PC-9 (cell line): ENCODE measurements around the gene CAMKV. TPM values are rescaled to one million over a fixed set of nuclear protein-coding genes. Genes with fewer than 3 reads are reported as not detected.
A peak's percentile ranks its signal among the peaks of the same experiment; 100 is the strongest.

Experiments used
- BruUV-seq: library from RNA; stranded (reverse); fragments of 400-500 nt; replicated peaks from 2 replicates; lab custom pipeline; 2021; lab: Mats Ljungman, UMichigan
- CTCF ChIA-PET: fragments of 300-600 bp; sonication (Branson Sonifier 250); formaldehyde crosslinking; loops from one replicate; lab custom pipeline; 2022; ENCODE audit warnings: antibody characterized with exemption; lab: Charles Lee
- POLR2A ChIA-PET: fragments of 300-600 bp; sonication (Branson Sonifier 250); formaldehyde crosslinking; loops from one replicate; lab custom pipeline; 2022; ENCODE audit warnings: antibody characterized with exemption; ENCODE audit not compliant: unreplicated experiment; lab: Charles Lee
- DNase-seq, 2 experiments: peaks; one replicate each; pipeline versions ENCODE4 v3.0.0 to v3.0.0-alpha.2; 2015 to 2022; ENCODE audit warnings: mixed read lengths in 1 of 2
- H2AFZ ChIP-seq: fragments of 200-600 bp; sonication (generic); 2 replicates; pipeline ENCODE4 v1.8.1; 2017; ENCODE audit warnings: antibody characterized with exemption
- H3F3A ChIP-seq: fragments of 200-600 bp; sonication (generic); 2 replicates; pipeline ENCODE4 v1.8.1; 2017; ENCODE audit warnings: antibody characterized with exemption, mild to moderate bottlenecking, low read depth; ENCODE audit not compliant: insufficient read depth
- H3K27ac ChIP-seq: fragments of 200-600 bp; sonication (generic); 2 replicates; pipeline ENCODE4 v1.6.1; 2016; ENCODE audit warnings: mixed run types
- H3K27me3 ChIP-seq: fragments of 200-600 bp; sonication (generic); 2 replicates; pipeline ENCODE4 v1.6.1; 2016; ENCODE audit warnings: low read depth, mixed run types; ENCODE audit not compliant: insufficient read depth
- H3K36me3 ChIP-seq: fragments of 200-600 bp; sonication (generic); 2 replicates; pipeline ENCODE4 v1.6.1; 2016; ENCODE audit warnings: low read depth, mixed run types
- H3K4me1 ChIP-seq: fragments of 200-600 bp; sonication (generic); replicated peaks from 2 replicates; pipeline ENCODE4 v1.6.1; 2016; ENCODE audit warnings: mixed run types; ENCODE audit not compliant: insufficient read depth
- H3K4me2 ChIP-seq: fragments of 200-600 bp; sonication (generic); 2 replicates; pipeline ENCODE4 v1.6.1; 2017; ENCODE audit warnings: mixed run types
- H3K4me3 ChIP-seq: fragments of 200-600 bp; sonication (generic); 2 replicates; pipeline ENCODE4 v1.6.1; 2016; ENCODE audit warnings: mixed run types
- H3K79me2 ChIP-seq: fragments of 200-600 bp; sonication (generic); 2 replicates; pipeline ENCODE4 v1.6.1; 2017; ENCODE audit warnings: low read depth, mixed run types
- H3K9me2 ChIP-seq: fragments of 200-600 bp; sonication (generic); 2 replicates; pipeline ENCODE4 v1.8.1; 2017; ENCODE audit warnings: mild to moderate bottlenecking; ENCODE audit not compliant: insufficient read depth
- H3K9me3 ChIP-seq: fragments of 200-600 bp; sonication (generic); 2 replicates; pipeline ENCODE4 v1.8.1; 2016; ENCODE audit warnings: low read depth; ENCODE audit not compliant: insufficient read depth
- H4K20me1 ChIP-seq: fragments of 200-600 bp; sonication (generic); 2 replicates; pipeline ENCODE4 v1.8.1; 2017; ENCODE audit not compliant: insufficient read depth
- CTCF ChIP-seq: fragments of 200-600 bp; sonication (generic); conservative IDR thresholded peaks from 2 replicates; pipeline ENCODE4 v1.6.1; 2017; ENCODE audit warnings: mixed run types, antibody characterized with exemption, mild to moderate bottlenecking, moderate library complexity
- EZH2 ChIP-seq: fragments of 200-600 bp; sonication (generic); IDR thresholded peaks from 2 replicates; pipeline ENCODE4 v1.8.0; 2017; ENCODE audit warnings: antibody characterized with exemption, low read depth
- intact Hi-C: fragments of 100-400 bp; cut with micrococcal nuclease; formaldehyde crosslinking; loops from one replicate; pipeline ENCODE4 v1.10.0; 2022; ENCODE audit not compliant: unreplicated experiment
- total RNA-seq: library from RNA; stranded (reverse); gene quantifications from 2 replicates; pipeline ENCODE4 v1.2.3, GENCODE V29; 2021

The CAMKV gene
- total RNA-seq, 1 experiment from 2014 or later: not detected

GRCh38 chr3:49842843-49843517 lies 26.7 kb downstream of the CAMKV start:
- Histone ChIP-seq H3K4me2 (no peak overlapping the region), H3K27me3 (no peaks in the 10 kb centered on the region), H3K36me3 (0 out of 2 replicates have a peak, but pooled peaks cover 3% of the 10 kb centered on the region), H3K4me3 (no peak overlapping the region), H3K79me2 (no peaks in the 10 kb centered on the region), H3K9me3 (no peaks in the 10 kb centered on the region), H2AFZ (no peak overlapping the region), H3K4me1 (no peaks in the 10 kb centered on the region), H4K20me1 (no peaks in the 10 kb centered on the region), H3K27ac (no peak overlapping the region), H3K9me2 (no peaks in the 10 kb centered on the region), H3F3A (no peaks in the 10 kb centered on the region)
- ChIA-PET CTCF (no interaction called here), POLR2A (no interaction called here)
- intact Hi-C loops: no loop called here
- BruUV-seq: no TSS peak
- DNase-seq: no peak
- TF ChIP-seq CTCF (no peak), EZH2 (no peak)

- no peak for TF ChIP-seq CTCF
- no peak for TF ChIP-seq EZH2
- H4K20me1 ChIP-seq: no peaks in the 10 kb centered on the region
- DNase-seq: no peak
Measured at GRCh38 chr3:49841806-49842205, 27.9 kb downstream of the CAMKV start.

GRCh38 chr3:49841126-49841696 lies 28.5 kb downstream of the CAMKV start:
- no TSS peak for BruUV-seq
- Histone ChIP-seq H3K9me2 (no peaks in the 10 kb centered on the region), H3K27ac (no peak overlapping the region), H4K20me1 (no peaks in the 10 kb centered on the region), H3K4me2 (no peak overlapping the region), H3K36me3 (0 out of 2 replicates have a peak, but pooled peaks cover 3% of the 10 kb centered on the region), H3K4me3 (no peak overlapping the region), H3K27me3 (no peaks in the 10 kb centered on the region), H3K79me2 (no peaks in the 10 kb centered on the region), H2AFZ (no peak overlapping the region), H3K4me1 (no peaks in the 10 kb centered on the region), H3K9me3 (no peaks in the 10 kb centered on the region), H3F3A (no peaks in the 10 kb centered on the region)
- DNase-seq: peak in 1 of 2 experiments; percentile 21
- intact Hi-C loops: no loop called here
- TF ChIP-seq EZH2 (no peak), CTCF (0 out of 2 replicates have a peak, but pooled peaks have one; percentile 41)
- ChIA-PET CTCF (interaction anchor here (1.0 kb wide), 1 partner anchor 38 kb away, joined by 3 read pairs; no protein-coding TSS in a partner anchor), POLR2A (interaction anchor here (0.5 kb wide), 1 partner anchor 317 kb away, joined by 3 read pairs; no protein-coding TSS in a partner anchor)

More at GRCh38 chr3:49841806-49842205, 27.9 kb downstream of the CAMKV start:
- Histone ChIP-seq H3K79me2 (no peaks in the 10 kb centered on the region), H3K36me3 (0 out of 2 replicates have a peak, but pooled peaks cover 3% of the 10 kb centered on the region), H3K27ac (no peak overlapping the region), H3K9me2 (no peaks in the 10 kb centered on the region), H3K27me3 (no peaks in the 10 kb centered on the region), H3K9me3 (no peaks in the 10 kb centered on the region), H3K4me2 (no peak overlapping the region), H3K4me1 (no peaks in the 10 kb centered on the region), H2AFZ (no peak overlapping the region), H3F3A (no peaks in the 10 kb centered on the region), H3K4me3 (no peak overlapping the region)
- ChIA-PET POLR2A (interaction anchor here (0.5 to 0.6 kb wide), 2 partner anchors 118 to 316 kb away, joined by 3 to 6 read pairs; no protein-coding TSS in a partner anchor), CTCF (interaction anchor here (0.6 kb wide), 1 partner anchor 65 kb away, joined by 4 read pairs; no protein-coding TSS in a partner anchor)
- no TSS peak for BruUV-seq
- intact Hi-C loops: no loop called here
